Measurements from ENCODE around the gene MACF1. TPM values are rescaled to one million over a fixed set of nuclear protein-coding genes. Genes with fewer than 3 reads are reported as not detected.

The MACF1 gene
- total RNA-seq, 4 donors from 2014 or later = 82.1 to 247 (median 154) TPM

GRCh38 chr1:39435597-39435996 lies 231.1 kb downstream of the MACF1 start:
- TF ChIP-seq, protein P1, sequence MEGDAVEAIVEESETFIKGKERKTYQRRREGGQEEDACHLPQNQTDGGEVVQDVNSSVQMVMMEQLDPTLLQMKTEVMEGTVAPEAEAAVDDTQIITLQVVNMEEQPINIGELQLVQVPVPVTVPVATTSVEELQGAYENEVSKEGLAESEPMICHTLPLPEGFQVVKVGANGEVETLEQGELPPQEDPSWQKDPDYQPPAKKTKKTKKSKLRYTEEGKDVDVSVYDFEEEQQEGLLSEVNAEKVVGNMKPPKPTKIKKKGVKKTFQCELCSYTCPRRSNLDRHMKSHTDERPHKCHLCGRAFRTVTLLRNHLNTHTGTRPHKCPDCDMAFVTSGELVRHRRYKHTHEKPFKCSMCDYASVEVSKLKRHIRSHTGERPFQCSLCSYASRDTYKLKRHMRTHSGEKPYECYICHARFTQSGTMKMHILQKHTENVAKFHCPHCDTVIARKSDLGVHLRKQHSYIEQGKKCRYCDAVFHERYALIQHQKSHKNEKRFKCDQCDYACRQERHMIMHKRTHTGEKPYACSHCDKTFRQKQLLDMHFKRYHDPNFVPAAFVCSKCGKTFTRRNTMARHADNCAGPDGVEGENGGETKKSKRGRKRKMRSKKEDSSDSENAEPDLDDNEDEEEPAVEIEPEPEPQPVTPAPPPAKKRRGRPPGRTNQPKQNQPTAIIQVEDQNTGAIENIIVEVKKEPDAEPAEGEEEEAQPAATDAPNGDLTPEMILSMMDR (IDR thresholded peaks at IDR 0.05) = no peak
- no peak for TF ChIP-seq POLR2A (IDR thresholded peaks at IDR 0.05)
- H3K27ac ChIP-seq = no peak overlapping the region
- no peaks in the 10 kb centered on the region for H3K4me1 ChIP-seq
- no peaks in the 10 kb centered on the region for H3K27me3 ChIP-seq
- H3K36me3 ChIP-seq = peaks cover 21 to 98% (median 42%) of the 10 kb centered on the region in 3 donors
- 97 to 98% methylated on average over 5 of the region's 5 CpGs for WGBS, 2 donors
- H3K4me3 ChIP-seq = no peak overlapping the region
- no peaks in the 10 kb centered on the region for H3K9me3 ChIP-seq
- intact Hi-C loops (cut with DNase I) = no loop called here
- no peak for DNase-seq

DNA sequence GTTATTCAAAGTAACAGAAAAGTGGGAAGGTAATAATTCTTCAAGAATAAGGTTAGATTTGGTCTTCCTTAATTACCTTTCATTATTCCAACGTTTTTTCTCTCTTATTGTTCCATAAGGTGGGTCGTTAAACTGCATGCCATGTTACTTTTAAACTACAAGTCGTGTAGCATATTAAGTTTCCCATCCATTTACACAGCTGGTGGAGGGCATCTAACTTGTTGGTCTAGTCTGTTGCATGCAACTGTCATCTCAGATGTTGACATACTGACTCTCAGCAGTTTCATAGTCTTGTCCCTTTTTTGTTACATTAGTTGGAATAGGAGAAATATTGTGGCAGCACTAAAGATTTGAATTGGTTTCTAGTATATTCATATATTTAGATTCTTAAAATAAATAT lies 232.3 kb downstream of the MACF1 start:
- Histone ChIP-seq H3K27me3 (no peaks in the 10 kb centered on the region), H3K9me3 (no peaks in the 10 kb centered on the region), H3K4me1 (no peaks in the 10 kb centered on the region), H3K36me3 (peaks cover 21 to 98% (median 38%) of the 10 kb centered on the region in 3 donors), H3K27ac (no peak overlapping the region), H3K4me3 (no peak overlapping the region)
- 75 to 76% methylated on average over 3 of the region's 3 CpGs for WGBS, 2 donors
- TF ChIP-seq, protein P1 (IDR thresholded peaks at IDR 0.05) = no peak
- TF ChIP-seq POLR2A (IDR thresholded peaks at IDR 0.05) = no peak
- no peak for DNase-seq
- intact Hi-C loops (cut with DNase I) = no loop called here

- peaks cover 32 to 98% (median 47%) of the 10 kb centered on the region in 3 donors for H3K36me3 ChIP-seq
- no peak for DNase-seq
- H3K4me3 ChIP-seq = no peak overlapping the region
- no peak for TF ChIP-seq POLR2A (IDR thresholded peaks at IDR 0.05)
- TF ChIP-seq, protein P1 (IDR thresholded peaks at IDR 0.05) = no peak
- no peaks in the 10 kb centered on the region for H3K9me3 ChIP-seq
- 85 to 95% methylated on average over 2 of the region's 2 CpGs for WGBS, 2 donors
- H3K27me3 ChIP-seq = no peaks in the 10 kb centered on the region
- H3K27ac ChIP-seq = no peak overlapping the region
- intact Hi-C loops (cut with DNase I) = no loop called here
- H3K4me1 ChIP-seq = no peaks in the 10 kb centered on the region
Measured at GRCh38 chr1:39438042-39438441, 233.5 kb downstream of the MACF1 start.

GRCh38 chr1:39440856-39441255 lies 236.4 kb downstream of the MACF1 start:
- H3K9me3 ChIP-seq = no peaks in the 10 kb centered on the region
- DNase-seq = no peak
- TF ChIP-seq, protein P1 (IDR thresholded peaks at IDR 0.05) = no peak
- no peak for TF ChIP-seq POLR2A (IDR thresholded peaks at IDR 0.05)
- no peaks in the 10 kb centered on the region for H3K27me3 ChIP-seq
- H3K27ac ChIP-seq = no peak overlapping the region
- intact Hi-C loops (cut with DNase I) = no loop called here
- no peaks in the 10 kb centered on the region for H3K4me1 ChIP-seq
- no peak overlapping the region for H3K4me3 ChIP-seq
- 68 to 76% methylated on average over 2 of the region's 2 CpGs for WGBS, 2 donors
- peaks cover 29 to 100% (median 42%) of the 10 kb centered on the region in 3 donors for H3K36me3 ChIP-seq

- DNase-seq = no peak
- intact Hi-C loops (cut with DNase I) = no loop called here
- Histone ChIP-seq H3K36me3 (peaks cover 24 to 100% (median 34%) of the 10 kb centered on the region in 3 donors), H3K9me3 (no peaks in the 10 kb centered on the region), H3K27ac (no peak overlapping the region), H3K4me1 (no peaks in the 10 kb centered on the region), H3K4me3 (no peak overlapping the region), H3K27me3 (no peaks in the 10 kb centered on the region)
- no peak for TF ChIP-seq POLR2A (IDR thresholded peaks at IDR 0.05)
- TF ChIP-seq, protein P1 (IDR thresholded peaks at IDR 0.05) = no peak
Measured at GRCh38 chr1:39441797-39442196, 237.3 kb downstream of the MACF1 start.
